HTERT RPE-1 (cell line): Measurements from ENCODE around the gene GUCY1A1.

Experiments used
- in situ Hi-C: fragments of 300-500 bp; cut with MboI; formaldehyde crosslinking; loops from 4 replicates; pipeline ENCODE4 v1.14.3; 2020; ENCODE audit warnings: low sequenced_read_pairs

GUCY1A1 gene

DNA sequence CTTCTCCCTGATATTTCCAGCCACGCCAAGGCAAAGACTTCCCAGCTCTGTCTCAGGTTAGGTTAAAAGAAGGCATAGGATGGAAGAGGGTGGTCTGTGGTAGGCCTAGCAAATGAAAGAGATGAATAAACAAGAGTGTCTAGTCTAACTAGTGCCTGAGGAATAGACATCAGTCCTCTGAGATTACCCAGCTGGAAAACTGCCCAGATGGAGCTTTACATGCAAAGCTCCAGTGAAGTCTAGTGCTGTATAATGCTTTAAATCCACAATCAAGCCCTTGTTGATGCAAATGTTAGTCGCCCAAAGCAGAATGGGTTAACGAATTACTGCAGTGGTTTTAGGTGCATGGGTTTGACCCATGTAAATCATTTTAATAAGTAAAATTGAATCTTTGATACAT lies 67.4 kb downstream of the GUCY1A1 start:
- in situ Hi-C loops, result no loop called here

DNA sequence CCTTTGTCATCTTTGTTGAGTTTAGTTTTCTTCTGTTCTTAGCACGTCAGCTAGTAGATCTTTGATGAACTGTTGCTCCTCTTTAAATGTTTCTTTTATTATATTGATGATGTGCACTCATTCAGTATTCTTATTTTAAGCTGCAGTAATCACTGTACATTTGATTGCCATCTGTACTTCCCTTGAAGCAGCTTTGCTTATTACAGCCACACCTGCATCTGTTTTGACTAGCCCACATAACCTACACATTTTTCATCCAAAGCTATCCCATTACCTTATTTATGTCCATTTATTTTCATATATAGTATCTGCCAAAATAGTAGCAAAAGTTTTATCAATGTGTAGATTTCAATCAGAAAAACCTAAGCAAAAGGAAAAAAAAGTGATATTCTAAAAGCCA lies 68.3 kb downstream of the GUCY1A1 start:
- in situ Hi-C loops, result no loop called here

DNA sequence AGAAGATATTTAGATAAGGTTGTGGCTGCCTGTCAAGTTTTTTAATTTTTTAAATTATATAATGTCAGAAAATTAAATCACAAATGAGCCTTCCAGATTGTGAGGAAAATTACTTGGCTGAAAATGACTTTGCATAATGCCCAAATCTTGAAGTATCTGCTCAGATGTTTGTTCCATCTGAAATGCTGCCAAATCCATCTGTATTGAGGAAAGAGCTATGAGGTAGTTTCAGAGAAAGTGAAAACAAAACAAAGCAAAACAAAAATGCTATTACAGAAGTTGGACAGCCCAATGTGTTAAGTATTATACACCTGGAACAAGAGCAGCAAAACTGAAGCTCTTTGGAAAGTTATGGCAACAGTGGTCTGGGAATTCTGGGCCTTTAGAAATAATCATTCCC lies 68.8 kb downstream of the GUCY1A1 start:
- in situ Hi-C loops, result no loop called here

DNA sequence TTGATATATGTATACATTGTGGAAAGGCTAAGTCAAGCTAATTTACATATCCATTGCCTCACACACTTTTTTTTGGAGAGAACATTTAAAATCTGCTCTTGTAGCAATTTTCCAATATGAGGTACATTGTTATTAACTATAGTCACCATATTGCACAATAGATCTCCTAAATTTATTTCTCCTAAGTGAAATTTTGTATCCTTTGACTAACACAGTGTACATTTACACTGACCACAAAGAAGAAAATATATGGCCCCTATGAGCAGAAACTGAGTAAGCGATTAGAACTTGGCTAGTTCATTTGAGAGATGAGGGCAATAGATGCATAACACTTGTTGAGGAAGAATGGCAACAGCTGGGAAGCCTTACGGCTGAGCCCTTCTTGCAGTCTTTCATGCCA lies 71.9 kb downstream of the GUCY1A1 start:
- in situ Hi-C loops, result no loop called here

DNA sequence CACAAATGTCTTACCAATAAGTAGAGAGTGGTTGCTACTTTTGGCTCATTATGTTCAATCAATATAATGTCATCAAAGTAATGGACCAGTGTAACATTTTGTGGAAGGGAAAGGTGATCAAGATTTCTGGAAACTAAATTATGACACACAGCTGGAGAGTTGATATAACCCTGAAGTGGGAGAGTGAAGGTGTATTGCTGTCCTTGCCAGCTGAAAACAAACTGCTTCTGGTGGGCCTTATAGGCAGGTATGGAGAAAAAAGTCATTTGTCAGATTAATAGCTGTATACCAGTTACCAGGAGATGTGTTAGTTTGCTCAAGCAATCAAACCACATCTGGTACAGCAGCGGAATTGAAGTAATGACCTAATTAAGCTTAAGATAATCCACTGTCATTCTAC lies 74.9 kb downstream of the GUCY1A1 start:
- in situ Hi-C loops, result no loop called here

DNA sequence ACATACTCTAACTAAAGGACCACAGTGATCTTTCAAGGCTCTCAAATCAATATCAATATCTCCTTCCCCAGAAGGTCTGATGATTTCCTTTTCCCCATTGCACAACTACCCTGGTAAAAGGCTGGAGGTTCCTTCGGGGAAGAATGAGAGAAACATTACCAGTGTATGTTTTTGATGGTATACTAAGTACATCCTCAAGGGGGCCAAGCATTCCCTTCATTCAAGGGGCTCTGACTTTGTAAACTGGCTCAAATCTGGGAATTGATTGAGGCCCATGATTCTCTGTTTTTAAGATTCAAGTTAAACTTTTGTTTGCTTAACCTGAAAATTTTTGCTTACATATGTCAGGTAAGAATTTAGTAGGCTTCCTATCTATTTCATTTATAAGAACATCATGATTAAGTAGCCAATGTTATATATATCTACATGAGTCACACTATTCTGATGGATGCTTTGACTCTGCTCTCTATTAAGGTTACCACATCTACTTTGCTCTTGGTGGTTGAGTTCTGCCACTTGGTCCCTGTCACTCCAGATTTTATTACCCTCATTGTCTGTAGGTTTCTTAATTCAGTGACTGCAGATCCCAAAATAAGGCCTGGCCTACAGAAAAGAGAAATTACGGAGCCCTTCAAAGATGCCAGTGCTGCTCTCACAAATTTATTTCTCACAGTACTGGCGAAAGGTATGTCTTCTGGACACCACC lies 75.8 kb downstream of the GUCY1A1 start:
- in situ Hi-C loops, result no loop called here

DNA sequence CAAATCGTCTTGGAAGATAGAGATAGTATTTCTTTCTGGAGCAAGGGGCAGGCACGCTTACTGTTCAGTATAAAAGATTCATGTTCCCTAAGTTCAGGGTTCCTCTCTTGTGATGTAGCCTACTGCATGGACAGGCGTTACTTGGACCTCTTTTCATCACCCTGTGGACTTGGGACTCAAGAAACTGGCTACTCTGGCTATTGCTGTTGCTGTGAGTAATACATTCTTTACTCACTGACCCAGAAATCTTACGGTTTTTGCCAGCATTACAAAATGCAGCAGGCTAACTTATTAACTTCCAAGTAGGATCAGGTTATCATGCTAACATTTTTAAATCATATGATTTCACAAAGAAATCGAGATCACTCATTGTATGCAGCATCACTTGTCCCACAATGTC lies 79.3 kb downstream of the GUCY1A1 start:
- in situ Hi-C loops, result no loop called here

DNA sequence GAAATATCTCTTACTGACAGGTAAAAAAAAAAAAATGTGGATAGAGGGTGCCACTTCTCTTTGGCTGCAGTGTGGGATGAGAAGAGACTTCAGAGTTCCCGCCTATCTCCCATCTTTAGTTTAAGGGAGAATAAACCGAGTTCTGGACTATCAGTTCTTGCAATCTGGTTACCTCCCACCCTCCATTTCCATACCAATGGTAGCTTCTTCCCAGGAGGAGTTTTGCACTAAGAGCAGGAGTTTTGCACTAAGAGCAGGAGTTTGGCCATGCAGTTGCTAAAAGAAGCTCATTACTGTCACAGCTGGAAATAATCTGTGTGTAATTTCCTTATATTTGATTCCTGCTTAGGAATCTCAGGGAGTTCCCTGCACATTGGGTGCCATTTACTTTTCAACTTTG lies 81.4 kb downstream of the GUCY1A1 start:
- in situ Hi-C loops, result no loop called here

DNA sequence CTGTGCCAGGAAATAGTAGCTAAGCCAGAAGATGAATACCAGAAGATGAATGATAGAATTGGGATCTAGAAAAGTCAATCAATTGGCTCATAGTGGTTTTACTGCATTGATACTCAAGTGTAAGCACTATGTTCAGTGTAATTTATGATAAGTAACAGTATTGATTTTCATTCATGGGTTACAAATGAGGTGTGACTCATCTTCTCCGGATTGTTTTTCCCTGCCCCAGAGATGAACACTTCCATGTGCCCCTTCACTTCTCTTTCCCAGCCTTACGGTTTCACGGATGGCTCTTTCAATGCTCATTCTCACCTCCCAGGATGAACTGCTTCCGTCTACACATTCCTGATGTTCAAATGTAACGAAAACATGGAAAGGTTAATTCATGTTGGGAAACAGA lies 82.4 kb downstream of the GUCY1A1 start:
- in situ Hi-C loops, result no loop called here

DNA sequence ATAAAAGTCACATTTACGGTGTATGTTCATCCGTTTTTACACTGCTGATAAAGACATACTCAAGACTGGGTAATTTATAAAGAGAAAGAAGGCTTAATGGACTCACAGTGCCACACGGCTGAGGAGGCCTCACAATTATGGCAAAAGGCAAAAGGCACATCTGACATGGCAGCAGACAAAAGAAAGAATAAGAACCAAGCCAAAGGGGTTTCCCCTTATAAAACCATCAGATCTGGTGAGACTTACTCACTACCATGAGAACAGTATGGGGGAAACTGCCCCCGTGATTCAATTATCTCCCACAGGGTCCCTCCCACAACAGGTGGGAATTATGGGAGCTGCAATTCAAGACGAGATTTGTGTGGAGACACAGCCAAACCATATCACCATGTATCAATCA lies 84.9 kb downstream of the GUCY1A1 start:
- in situ Hi-C loops, result no loop called here

DNA sequence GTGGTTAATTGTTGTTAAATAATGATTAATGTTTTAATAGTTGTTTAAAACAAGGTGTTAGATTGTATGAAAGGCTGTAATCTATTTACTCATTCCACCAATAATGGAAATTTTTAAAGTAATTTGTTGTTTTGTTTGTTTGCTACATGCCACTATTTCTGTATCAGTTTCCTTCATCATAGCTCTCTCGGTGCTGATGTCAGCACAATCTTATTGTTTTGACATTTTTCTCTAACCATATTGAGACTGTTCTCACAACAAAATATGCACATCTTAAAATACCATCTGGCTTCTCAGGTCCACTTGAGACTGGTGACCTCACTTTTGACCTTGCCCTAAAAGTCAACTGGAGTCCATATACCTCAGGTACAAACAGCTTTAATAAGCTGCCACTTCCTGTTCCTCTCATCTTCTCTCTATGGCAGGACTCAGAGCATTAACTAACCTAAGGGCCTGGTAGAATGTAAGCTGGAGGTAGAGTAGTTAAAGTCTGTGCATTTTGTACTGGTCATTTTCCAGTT lies 91.2 kb downstream of the GUCY1A1 start:
- in situ Hi-C loops, result no loop called here

DNA sequence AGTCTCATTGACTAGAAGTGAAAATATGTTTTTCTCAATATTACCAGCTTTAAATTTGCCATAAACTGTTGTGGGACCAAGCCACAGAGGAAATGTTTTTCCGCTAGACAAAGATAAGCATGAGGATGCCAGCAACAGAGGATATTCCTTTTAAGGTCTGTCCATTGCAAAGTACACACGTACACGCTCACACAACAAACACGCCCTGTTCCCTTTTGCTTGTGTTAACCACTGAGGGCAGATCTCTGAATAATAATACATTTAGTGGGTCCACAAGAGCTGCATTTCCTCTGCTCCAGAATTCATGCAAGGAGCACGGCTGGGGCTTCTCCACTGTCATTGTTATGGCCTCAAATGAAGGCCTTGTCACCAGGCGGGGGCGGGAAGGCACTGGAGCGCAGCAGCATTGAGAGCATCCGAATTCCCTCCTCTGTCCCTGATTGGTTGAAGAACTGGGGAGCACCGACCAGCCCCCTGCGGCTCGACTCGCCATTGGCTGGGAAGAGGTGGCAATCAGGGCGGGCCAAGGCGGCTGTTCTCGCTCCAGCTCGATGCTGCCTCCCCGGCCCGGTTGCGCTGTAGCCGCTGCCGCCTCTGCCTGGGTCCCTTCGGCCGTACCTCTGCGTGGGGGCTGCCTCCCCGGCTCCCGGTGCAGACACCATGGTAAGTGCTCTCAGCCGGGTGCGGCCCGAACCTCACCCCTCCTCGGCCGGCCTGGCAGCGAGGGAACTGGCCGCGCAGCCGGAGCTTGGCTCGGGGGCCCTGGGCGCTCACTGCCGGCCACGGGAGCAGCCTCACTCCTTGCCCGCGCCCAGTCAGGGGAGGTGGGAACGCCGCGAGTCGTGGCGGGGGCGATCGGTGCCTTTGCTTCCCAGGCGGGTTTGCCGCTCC lies 92.1 kb downstream of the GUCY1A1 start, which contains the start of gene GUCY1B1:
Gene GUCY1B1 (plus strand): TSS at position 541 of the 891 bp plus-strand sequence. CDS start 120 bp downstream, at position 661.
- in situ Hi-C loops, result no loop called here

DNA sequence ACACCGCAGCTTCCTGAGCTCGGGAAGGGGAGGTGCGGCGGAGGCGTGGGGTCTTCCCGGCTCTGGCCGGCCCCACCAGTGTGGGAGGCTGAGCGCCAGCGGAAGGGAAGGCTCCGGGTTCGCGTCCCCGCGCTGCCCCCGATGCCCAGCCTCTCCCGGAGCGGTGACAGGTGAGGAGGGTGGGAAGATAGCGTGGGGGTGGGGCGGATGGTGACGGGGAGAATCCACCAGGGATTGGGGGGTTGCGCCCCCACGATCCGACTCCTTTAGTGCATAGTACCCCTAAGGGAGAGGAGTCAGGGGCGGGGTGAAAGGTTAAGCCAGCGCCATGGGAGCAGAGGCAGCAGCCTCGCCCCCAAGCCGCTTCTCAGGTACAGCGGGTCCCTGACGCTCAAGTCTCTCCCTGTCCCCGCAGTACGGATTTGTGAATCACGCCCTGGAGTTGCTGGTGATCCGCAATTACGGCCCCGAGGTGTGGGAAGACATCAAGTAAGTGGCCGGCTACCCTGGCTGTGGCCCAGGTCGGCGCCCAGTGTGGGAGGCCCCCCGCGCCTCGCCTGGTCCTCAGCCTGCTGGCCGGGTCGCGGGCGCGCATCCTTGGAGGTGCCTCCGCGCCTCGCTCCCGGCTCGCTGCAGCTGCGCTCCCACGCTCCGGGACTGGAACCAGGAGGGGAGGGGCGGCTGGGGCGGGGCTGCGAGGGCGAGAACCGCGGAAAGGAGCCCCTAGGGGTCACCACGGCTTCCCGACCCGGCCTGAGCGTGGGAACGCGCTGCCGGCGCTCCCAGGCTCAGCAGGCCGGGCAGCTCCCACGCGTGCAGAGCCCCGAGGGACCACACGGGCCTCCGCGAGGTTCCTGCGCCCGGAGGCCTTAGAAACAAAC lies 93.0 kb downstream of the GUCY1A1 start:
- in situ Hi-C loops, result no loop called here

DNA sequence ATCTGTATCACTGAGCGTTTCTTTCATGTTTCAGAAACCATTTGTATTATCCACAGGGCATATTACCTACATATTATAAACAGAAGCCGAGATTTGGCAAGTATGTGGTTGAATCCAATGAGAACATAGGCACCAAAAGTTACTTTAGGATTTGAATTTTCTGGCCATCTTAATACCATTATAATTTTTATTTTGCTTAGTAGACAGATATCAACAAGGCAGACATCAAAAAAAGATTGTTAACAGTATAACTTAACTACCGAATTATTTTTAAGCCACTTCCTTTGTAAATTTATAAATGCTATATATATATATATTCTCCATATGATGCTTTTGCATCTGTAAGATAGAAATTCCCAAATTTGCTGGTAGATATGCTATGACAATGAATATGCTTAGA lies 94.4 kb downstream of the GUCY1A1 start:
- in situ Hi-C loops, result no loop called here

DNA sequence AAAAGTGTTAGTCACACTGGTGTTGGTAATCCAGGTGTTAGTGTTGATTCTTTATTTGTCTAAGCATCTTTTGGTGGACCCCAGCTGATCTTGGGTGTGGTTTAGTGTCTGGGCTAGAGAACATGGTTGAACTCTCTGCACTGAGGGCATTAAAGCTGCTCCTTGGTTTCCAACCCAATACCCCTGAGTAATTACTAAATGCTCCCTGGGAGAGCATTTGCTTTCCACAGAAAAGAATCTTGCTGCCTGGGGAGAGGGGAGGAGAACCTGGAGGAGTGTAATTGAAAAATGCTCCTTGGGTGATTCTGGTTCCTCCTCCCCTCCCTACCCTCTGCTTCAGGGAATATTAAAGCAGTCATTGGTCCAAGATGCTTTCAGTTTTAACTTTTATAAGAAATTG lies 95.3 kb downstream of the GUCY1A1 start:
- in situ Hi-C loops, result no loop called here

DNA sequence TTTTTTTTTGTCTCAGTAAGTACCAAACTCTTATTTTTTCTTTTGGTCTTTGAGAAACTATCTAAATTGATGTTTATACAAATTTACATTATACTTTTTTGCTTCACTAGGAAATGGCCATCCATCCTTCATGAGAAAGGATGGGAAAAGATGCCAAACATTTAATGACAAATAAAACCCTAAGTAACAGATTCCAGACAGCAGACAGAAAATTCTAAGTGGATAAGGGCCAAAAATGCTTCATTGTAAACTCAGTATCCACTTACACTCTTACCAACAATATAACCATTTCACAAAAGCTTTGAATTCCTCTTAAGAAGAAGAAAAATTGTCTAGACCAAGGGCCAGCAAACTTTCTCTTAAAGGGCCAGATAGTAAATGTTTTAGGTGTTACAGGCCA lies 95.7 kb downstream of the GUCY1A1 start:
- in situ Hi-C loops, result no loop called here

DNA sequence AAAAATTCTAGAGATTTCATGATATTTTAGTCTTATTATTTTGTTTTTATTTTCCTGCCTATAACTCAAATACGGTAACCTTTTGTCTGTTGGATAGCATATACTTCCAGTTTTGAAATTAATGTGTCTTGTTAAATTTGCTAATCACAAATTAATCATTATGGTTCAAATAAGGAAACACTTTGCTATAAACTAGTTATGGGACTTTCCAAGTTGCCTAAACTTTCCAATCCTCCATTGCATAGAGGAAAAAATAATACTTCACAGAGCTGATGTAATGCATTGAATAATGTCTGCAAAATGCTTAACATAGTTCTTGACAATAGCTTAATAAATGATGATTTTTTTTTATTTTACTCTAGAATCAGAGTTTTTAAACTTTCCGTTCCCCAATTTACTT lies 96.9 kb downstream of the GUCY1A1 start:
- in situ Hi-C loops, result no loop called here

DNA sequence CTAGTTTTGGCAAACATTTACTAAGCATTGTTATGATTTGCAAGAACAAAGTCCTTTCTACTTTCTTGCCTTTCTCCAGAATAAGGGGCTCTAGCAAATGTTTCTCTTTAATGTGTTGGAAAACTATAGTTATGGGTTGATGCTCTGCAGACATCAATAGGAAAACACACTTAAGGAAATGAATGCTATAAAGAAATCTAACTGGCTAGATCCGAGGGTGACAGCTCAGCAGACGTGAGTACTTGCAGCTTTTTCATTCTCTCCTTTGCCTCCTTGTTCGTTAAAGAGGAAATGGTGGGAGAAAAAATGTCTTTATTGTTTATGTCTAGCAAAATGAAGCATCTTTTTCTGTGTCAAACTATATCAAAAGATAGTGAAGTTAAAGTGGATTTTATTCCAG lies 98.5 kb downstream of the GUCY1A1 start:
- in situ Hi-C loops, result no loop called here

DNA sequence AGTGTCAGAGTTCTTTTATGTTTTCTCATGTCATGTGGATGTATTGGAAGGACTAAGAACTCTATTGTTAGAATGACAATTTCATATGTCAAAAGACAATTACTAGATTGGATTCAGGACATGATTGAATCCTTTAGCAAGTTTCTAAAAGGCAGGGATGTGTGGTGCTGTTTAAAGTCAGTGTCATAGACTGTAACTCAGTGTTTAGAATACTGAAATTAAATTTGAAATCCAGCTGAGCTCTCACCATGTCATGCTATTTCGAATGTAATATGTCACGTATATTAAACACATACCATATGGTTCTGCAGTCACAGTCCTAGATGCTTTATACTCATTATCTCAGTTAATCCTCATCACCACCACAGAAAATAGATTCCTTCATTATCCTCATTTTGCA lies 100.0 kb downstream of the GUCY1A1 start:
- in situ Hi-C loops, result no loop called here

DNA sequence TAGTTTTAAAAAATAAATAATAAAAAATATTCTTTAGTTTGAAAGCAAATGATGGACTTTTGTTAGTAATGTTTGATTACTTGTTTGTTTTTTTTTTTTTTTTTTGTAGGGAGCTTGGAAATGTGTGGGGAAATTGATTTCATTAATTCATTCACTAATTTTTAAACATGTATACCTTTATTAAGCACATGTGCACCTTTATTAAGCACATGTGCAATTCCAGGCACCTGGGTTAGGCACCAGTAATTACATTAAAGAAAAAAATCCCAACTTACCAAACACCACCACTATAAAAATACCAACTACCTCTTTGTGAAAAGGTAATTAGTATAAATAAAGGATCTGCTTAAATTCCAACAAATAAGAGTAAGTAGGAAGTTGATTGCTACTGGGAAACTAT lies 101.7 kb downstream of the GUCY1A1 start:
- in situ Hi-C loops, result no loop called here

DNA sequence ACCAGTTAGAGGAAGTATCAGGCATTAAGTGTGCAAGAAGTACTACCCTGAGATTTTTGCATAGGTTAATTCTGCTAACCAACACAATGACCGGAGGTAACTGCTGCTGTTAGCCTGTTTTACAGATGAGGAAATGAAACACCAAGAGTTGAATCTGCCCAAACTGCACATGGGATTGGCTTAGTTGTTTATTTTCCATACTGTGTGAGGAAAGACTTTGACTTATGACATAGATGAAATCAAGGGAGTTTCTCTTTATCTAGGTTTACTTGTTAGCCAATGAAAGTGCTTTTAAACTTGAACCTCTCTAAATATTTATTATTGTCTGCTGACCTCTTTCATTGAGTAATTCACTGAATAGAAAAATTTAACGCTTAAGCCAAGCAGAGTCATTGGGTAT lies 102.4 kb downstream of the GUCY1A1 start:
- in situ Hi-C loops, result no loop called here
